HepG2 (cell line): ENCODE results near the gene NOC2L.
A peak's percentile ranks its signal among the peaks of the same experiment; 100 is the strongest.

Experiments
- ASH2L ChIP-seq: fragments of 300-600, 200-600 bp; sonication (generic); IDR thresholded peaks from 2 replicates; pipeline ENCODE4 v1.7.0; 2017; ENCODE audit warnings: low read depth, mild to moderate bottlenecking, moderate library complexity, mixed read lengths, low read length; ENCODE audit not compliant: insufficient read length
- EZH2 ChIP-seq: conservative IDR thresholded peaks from 2 replicates; pipeline ENCODE4 v1.6.1; 2012; ENCODE audit warnings: mild to moderate bottlenecking, low read depth, low read length, moderate library complexity
- FOXA1 ChIP-seq, 2 experiments: fragments of 450-650 bp in 1 of 2; sonication (generic) in 1 of 2; formaldehyde crosslinking in 1 of 2; IDR thresholded peaks; 2 replicates each; pipeline versions ENCODE4 v1.4.0 to v1.6.1; 2016 to 2020; ENCODE audit warnings: missing genetic modification reagents in 1 of 2
- NCOA5 ChIP-seq: sonication (generic); formaldehyde crosslinking; IDR thresholded peaks from 2 replicates; pipeline ENCODE4 v1.4.0; 2020; ENCODE audit warnings: missing genetic modification reagents
- PRPF4 ChIP-seq: fragments of 200-400 bp; formaldehyde crosslinking; IDR thresholded peaks from 2 replicates; pipeline ENCODE4 v1.6.1; 2016; ENCODE audit warnings: low read length, low read depth; ENCODE audit not compliant: poor library complexity, severe bottlenecking
- RNF2 ChIP-seq: fragments of 450-650 bp; conservative IDR thresholded peaks from 2 replicates; pipeline ENCODE4 v1.6.1; 2016; ENCODE audit warnings: low read depth
- SIN3A ChIP-seq: IDR thresholded peaks from 2 replicates; pipeline ENCODE4 v1.6.1; 2011; ENCODE audit warnings: low read depth, mild to moderate bottlenecking, control low read depth, low read length, borderline replicate concordance
- TBX3 ChIP-seq: fragments of 450-650 bp; IDR thresholded peaks from 2 replicates; pipeline ENCODE4 v1.6.1; 2017; ENCODE audit warnings: antibody characterized with exemption, mild to moderate bottlenecking, inconsistent platforms, borderline replicate concordance
- TCF7 ChIP-seq: sonication (generic); IDR thresholded peaks from 2 replicates; pipeline ENCODE4 v1.6.1; 2016; ENCODE audit warnings: antibody characterized with exemption, low read depth
- ZBTB7A ChIP-seq: sonication (generic); formaldehyde crosslinking; IDR thresholded peaks from 2 replicates; pipeline ENCODE4 v1.8.0; 2022; ENCODE audit warnings: mild to moderate bottlenecking, missing genetic modification reagents
- ZNF362 ChIP-seq: sonication (generic); formaldehyde crosslinking; IDR thresholded peaks from 2 replicates; pipeline ENCODE4 v1.4.0; 2020; ENCODE audit warnings: missing genetic modification reagents, mild to moderate bottlenecking, borderline replicate concordance
- ZNF549 ChIP-seq: sonication (generic); formaldehyde crosslinking; IDR thresholded peaks from 2 replicates; pipeline ENCODE4 v1.5.0; 2020; ENCODE audit warnings: missing genetic modification reagents
- ZNF766 ChIP-seq: sonication (generic); formaldehyde crosslinking; IDR thresholded peaks from 2 replicates; pipeline ENCODE4 v1.5.0; 2020; ENCODE audit warnings: missing genetic modification reagents, borderline replicate concordance
- ZSCAN30 ChIP-seq: sonication (generic); formaldehyde crosslinking; IDR thresholded peaks from 2 replicates; pipeline ENCODE4 v1.5.0; 2020; ENCODE audit warnings: mild to moderate bottlenecking, missing genetic modification reagents

- TF ChIP-seq NCOA5 (CRISPR knock-in tag) (no peak), ZSCAN30 (no peak), FOXA1 (IDR thresholded peaks at IDR 0.05) (no peak), FOXA1 (CRISPR knock-in tag; IDR thresholded peaks at IDR 0.05) (no peak), ZBTB7A (no peak), ZNF766 (CRISPR knock-in tag) (no peak), RNF2 (no peak), SIN3A (no peak), PRPF4 (no peak), ZNF549 (no peak), EZH2 (peak; percentile 93), ZNF362 (CRISPR knock-in tag) (no peak), TCF7 (no peak), ASH2L (no peak), TBX3 (no peak)
Observed at GRCh38 chr1:934991-935750, 23.9 kb downstream of the NOC2L start.
